ENCODE results near the gene AP2B1. TPM values are rescaled to one million over a fixed set of nuclear protein-coding genes. Genes with fewer than 3 reads are reported as not detected.

AP2B1 gene
- total RNA-seq, 4 donors from 2014 or later = 32.2 to 102 (median 60.1) TPM

DNA sequence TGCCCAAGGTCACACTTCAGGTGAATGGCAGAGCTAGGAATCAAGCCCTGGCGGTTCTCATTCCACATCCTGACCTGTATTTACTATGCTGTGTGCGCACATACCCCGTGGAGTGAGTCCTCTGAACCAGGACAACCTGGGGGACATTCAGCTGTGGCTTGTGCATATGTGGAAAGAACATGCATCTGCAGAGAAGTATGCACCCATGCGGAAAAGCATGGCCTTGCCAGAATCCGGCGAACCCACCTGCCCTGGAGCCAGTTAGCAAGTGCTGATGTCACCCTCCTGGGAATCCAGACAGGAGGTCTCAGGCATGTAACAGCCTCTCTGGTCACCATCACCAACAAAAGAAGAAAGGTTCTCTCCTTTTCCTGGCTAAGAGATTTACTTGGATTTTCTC, 146.2 kb downstream of the AP2B1 start:
- in situ Hi-C loops (cut with MboI; ENCODE audit: low pct_ligation_motif_present in 1 of 4, low pct_unique_long_range_greater_than_20kb in 1 of 4, low sequenced_read_pairs in 3 of 4) = loop anchor here (25.0 kb wide), 3 partner anchors 121 to 596 kb away; partner anchors contain the start of genes NLE1 (in 1 of the 4) and UNC45B (in 1 of the 4)
- WGBS, 2 donors (ENCODE audit: low coverage in 1 of 2) = 91% methylated on average over 6 of the region's 6 CpGs; no CpG with 5 or more reads in 1 of the 2 donors

DNA sequence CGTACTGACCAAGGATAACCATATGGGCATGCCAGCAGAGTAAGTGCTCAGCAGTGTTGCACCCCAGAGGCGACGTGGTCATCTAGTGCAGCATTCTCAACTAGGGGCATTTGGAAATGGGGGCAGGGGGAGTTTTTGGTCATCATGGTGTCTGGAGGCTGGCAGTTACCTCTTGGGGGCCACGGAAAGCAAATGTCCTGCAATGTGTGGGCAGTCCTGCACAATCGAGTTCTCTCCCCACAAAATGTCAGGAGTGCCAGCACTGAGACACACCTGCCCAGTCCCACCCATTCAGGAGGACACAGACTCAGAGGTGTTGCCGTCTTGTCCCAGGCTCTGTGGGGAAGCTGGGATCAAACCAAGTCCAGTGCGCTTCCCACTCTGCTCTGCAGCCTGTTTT, 147.3 kb downstream of the AP2B1 start:
- in situ Hi-C loops (cut with MboI; ENCODE audit: low pct_ligation_motif_present in 1 of 4, low pct_unique_long_range_greater_than_20kb in 1 of 4, low sequenced_read_pairs in 3 of 4) (loop anchor here (25.0 kb wide), 3 partner anchors 122 to 597 kb away; partner anchors contain the start of genes NLE1 (in 1 of the 4) and UNC45B (in 1 of the 4)), intact Hi-C loops (cut with DNase I; ENCODE audit: low total_unique reads) (no loop called here)
- H3K4me3 ChIP-seq = no peak overlapping the region
- TF ChIP-seq POLR2A (IDR thresholded peaks at IDR 0.05) = no peak
- TF ChIP-seq POLR2AphosphoS5 (IDR thresholded peaks at IDR 0.05) = no peak
- TF ChIP-seq EP300 (IDR thresholded peaks at IDR 0.05; ENCODE audit: low read depth) = no peak
- TF ChIP-seq, protein P1, sequence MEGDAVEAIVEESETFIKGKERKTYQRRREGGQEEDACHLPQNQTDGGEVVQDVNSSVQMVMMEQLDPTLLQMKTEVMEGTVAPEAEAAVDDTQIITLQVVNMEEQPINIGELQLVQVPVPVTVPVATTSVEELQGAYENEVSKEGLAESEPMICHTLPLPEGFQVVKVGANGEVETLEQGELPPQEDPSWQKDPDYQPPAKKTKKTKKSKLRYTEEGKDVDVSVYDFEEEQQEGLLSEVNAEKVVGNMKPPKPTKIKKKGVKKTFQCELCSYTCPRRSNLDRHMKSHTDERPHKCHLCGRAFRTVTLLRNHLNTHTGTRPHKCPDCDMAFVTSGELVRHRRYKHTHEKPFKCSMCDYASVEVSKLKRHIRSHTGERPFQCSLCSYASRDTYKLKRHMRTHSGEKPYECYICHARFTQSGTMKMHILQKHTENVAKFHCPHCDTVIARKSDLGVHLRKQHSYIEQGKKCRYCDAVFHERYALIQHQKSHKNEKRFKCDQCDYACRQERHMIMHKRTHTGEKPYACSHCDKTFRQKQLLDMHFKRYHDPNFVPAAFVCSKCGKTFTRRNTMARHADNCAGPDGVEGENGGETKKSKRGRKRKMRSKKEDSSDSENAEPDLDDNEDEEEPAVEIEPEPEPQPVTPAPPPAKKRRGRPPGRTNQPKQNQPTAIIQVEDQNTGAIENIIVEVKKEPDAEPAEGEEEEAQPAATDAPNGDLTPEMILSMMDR (IDR thresholded peaks at IDR 0.05) = no peak
- H3K36me3 ChIP-seq = no peaks in the 10 kb centered on the region
- H3K27ac ChIP-seq = no peak overlapping the region
- peaks cover 6 to 19% (median 11%) of the 10 kb centered on the region in 4 donors for H3K4me1 ChIP-seq
- no peak for DNase-seq
- H3K9me3 ChIP-seq = no peaks in the 10 kb centered on the region
- WGBS, 2 donors (ENCODE audit: low coverage in 1 of 2) = 82 to 92% methylated on average over 2 to 7 of the region's 7 CpGs
- H3K27me3 ChIP-seq = peaks cover 13% of the 10 kb centered on the region

More for the DNA sequence above, 146.2 kb downstream of the AP2B1 start:
- no peaks in the 10 kb centered on the region for H3K9me3 ChIP-seq
- no peak for DNase-seq
- TF ChIP-seq POLR2A (IDR thresholded peaks at IDR 0.05) (no peak), EP300 (IDR thresholded peaks at IDR 0.05; ENCODE audit: low read depth) (no peak), POLR2AphosphoS5 (IDR thresholded peaks at IDR 0.05) (no peak)
- H3K36me3 ChIP-seq = no peaks in the 10 kb centered on the region
- H3K4me3 ChIP-seq = no peak overlapping the region
- peaks cover 13% of the 10 kb centered on the region for H3K27me3 ChIP-seq
- intact Hi-C loops (cut with DNase I; ENCODE audit: low total_unique reads) = no loop called here
- H3K4me1 ChIP-seq = peaks cover 6 to 19% (median 11%) of the 10 kb centered on the region in 4 donors
- H3K27ac ChIP-seq = no peak overlapping the region

DNA sequence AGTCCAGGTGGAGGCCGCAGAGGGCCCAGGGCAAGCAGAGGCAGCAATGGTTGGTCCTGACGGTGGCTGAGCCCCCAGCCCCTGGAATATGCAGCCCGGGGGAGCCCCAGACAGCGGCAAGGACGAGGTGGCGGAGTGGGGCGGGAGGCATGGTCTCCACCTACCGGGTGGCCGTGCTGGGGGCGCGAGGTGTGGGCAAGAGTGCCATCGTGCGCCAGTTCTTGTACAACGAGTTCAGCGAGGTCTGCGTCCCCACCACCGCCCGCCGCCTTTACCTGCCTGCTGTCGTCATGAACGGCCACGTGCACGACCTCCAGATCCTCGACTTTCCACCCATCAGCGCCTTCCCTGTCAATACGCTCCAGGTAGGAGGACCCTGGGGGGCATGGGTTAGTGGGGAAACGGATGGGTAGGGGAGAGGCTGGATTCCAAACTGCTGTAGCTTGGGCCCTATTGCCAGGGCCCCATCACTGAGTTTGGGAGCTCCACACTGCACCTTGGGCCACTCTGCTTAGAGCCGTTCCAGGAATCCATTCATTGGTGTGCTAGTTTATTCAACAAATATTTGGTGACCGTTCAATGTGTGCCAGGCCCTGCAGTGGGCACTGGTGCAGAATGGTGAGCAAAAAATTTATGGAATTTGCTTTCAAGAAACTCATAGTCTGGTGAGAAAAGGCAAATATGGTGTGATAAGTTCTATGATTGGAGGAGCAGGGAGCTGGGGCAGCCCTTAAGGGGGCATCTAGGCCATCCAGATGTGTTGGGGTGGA, 148.1 kb downstream of the AP2B1 start:
- intact Hi-C loops (cut with DNase I; ENCODE audit: low total_unique reads) = no loop called here
- no peak for TF ChIP-seq POLR2AphosphoS5 (IDR thresholded peaks at IDR 0.05)
- TF ChIP-seq, protein P1 (IDR thresholded peaks at IDR 0.05) = no peak
- no peak for TF ChIP-seq POLR2A (IDR thresholded peaks at IDR 0.05)
- TF ChIP-seq EP300 (IDR thresholded peaks at IDR 0.05; ENCODE audit: low read depth) = no peak
- Histone ChIP-seq H3K27ac (no peak overlapping the region), H3K27me3 (peaks cover 16% of the 10 kb centered on the region), H3K36me3 (no peaks in the 10 kb centered on the region), H3K4me1 (peaks cover 6 to 19% (median 11%) of the 10 kb centered on the region in 4 donors), H3K9me3 (no peaks in the 10 kb centered on the region), H3K4me3 (no peak overlapping the region)
- 90% methylated on average over 29 of the region's 29 CpGs; no CpG with 5 or more reads in 1 of the 2 donors for WGBS, 2 donors (ENCODE audit: low coverage in 1 of 2)
- no peak for DNase-seq
- in situ Hi-C loops (cut with MboI; ENCODE audit: low pct_ligation_motif_present in 1 of 4, low pct_unique_long_range_greater_than_20kb in 1 of 4, low sequenced_read_pairs in 3 of 4) = loop anchor here (25.0 kb wide), 3 partner anchors 123 to 598 kb away; partner anchors contain the start of genes NLE1 (in 1 of the 4) and UNC45B (in 1 of the 4)

DNA sequence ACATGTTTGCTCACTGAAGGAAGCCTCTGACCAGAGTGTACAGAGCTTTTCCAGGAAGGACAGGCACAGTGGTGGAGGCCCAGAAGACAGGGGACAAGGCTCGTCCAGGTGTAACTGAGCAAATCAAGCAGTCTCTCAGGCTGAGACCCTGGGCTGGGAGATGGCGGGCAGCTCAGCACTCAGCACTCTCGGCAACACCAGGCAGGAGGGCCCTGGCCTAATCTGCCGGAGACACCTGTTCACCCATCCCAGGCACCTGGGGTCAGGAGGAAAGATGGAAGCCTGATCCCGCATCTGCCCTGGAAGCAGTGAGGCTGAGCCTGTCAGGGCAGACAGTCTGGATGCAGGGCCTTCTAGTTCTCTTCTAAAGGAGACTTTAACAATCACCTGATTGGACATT, 149.1 kb downstream of the AP2B1 start:
- Histone ChIP-seq H3K36me3 (no peaks in the 10 kb centered on the region), H3K27me3 (peaks cover 26% of the 10 kb centered on the region), H3K4me3 (no peak overlapping the region), H3K27ac (no peak overlapping the region), H3K4me1 (peaks cover 1 to 11% (median 8%) of the 10 kb centered on the region in 4 donors), H3K9me3 (no peaks in the 10 kb centered on the region)
- 92% methylated on average over 5 of the region's 5 CpGs; no CpG with 5 or more reads in 1 of the 2 donors for WGBS, 2 donors (ENCODE audit: low coverage in 1 of 2)
- in situ Hi-C loops (cut with MboI; ENCODE audit: low pct_ligation_motif_present in 1 of 4, low pct_unique_long_range_greater_than_20kb in 1 of 4, low sequenced_read_pairs in 3 of 4) = loop anchor here (25.0 kb wide), 3 partner anchors 124 to 599 kb away; partner anchors contain the start of genes NLE1 (in 1 of the 4) and UNC45B (in 1 of the 4)
- intact Hi-C loops (cut with DNase I; ENCODE audit: low total_unique reads) = no loop called here
- TF ChIP-seq POLR2A (IDR thresholded peaks at IDR 0.05) (no peak), POLR2AphosphoS5 (IDR thresholded peaks at IDR 0.05) (no peak), EP300 (IDR thresholded peaks at IDR 0.05; ENCODE audit: low read depth) (no peak)
- TF ChIP-seq, protein P1 (IDR thresholded peaks at IDR 0.05) = no peak
- no peak for DNase-seq

Measured in transverse colon (tissue), 4 donors.